ENCODE results near the gene XPNPEP1. TPM values are rescaled to one million over a fixed set of nuclear protein-coding genes. Genes with fewer than 3 reads are reported as not detected.
"Not testable (repeated sequence)": the region's sequence is repeated elsewhere in the genome, so short reads cannot be mapped to it uniquely, and the experiment has no call there.

The XPNPEP1 gene
- polyA plus RNA-seq, 4 donors = 81.8 to 88.7 (median 84.8) TPM

DNA sequence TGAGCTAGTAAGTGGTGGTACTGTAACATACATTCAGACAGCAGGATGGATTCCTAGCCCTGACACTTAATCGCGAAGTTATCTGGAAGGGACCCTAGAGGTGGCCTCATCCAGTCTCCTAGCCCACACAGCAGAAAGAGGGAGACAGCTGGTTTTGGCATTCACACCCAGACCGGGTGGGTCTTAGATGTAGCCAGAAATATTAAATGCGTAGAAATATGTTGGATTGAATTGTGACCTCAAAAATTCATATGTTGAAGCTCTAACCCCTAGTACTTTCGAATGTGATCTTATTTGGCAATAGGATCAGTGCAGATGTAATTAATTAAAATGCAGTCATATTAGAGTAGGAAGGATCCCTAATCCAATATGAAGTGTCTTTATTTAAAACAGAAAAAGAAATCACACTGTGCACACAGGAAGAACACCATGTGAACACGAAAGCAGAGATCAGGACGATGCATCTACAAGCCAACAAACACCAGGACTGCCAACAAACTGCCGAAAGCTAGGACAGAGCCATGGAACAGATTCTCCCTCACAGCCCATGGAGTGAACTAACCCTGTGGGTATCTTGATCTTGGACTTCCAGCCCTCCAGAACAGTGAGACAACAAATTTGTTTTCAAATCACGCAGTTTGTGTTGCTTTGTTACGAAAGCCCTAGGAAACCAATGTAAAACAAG lies 2.9 kb upstream of the XPNPEP1 start:
- DNase-seq (ENCODE audit: low read depth in 4 of 4, low spot score in 3 of 4) = no peak

DNA sequence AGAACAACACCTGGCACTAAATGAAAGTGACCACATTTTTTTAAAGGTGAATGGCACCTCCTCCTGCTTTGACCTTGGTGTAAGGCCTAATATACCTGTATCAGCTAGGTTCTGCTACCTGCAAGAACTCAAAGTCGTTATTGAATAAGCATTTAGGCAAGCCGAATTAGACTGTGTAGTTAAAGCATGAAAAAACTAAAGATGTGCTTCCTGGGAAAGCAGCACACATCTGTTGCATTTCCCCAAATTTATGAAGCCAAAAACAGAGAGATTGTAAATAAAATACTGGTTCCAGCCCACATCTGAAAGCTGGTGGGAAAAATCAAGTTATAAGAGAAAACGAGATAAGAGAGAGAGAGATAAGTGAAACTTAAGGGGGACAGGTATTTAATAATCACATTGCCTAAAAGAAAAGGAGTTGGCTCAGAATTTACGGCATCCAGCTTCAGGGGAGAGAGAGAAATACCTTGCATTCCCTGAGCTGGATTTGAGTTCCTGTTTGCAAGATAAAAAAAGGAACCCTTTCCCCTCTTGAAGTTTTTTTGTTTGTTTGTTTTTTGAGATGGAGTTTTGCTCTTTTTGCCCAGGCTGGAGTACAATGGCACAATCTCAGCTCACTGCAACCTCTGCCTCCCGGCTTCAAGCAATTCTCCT lies 1.8 kb upstream of the XPNPEP1 start:
- no peak for DNase-seq (ENCODE audit: low read depth in 4 of 4, low spot score in 3 of 4)

DNA sequence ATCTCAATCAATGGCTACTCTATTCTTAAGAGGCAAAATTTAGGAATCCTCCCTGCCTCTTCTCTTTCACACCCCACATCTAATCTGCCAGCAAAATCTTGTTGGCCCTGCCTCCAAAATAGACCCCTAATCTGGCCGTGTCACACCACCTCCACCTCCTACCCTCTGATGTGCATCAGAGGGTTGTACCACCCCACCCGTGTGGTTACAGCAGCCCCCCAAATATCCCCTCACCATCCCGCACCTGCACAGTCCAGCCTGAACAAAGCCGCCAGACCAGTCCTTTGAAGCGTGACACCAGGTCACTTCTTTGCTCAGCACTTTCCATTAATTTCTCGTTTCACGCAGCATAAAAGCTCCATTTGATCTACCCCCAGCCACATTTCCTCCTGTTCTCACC lies 776 bp upstream of the XPNPEP1 start:
- no peak for DNase-seq (ENCODE audit: low read depth in 4 of 4, low spot score in 3 of 4)

DNA sequence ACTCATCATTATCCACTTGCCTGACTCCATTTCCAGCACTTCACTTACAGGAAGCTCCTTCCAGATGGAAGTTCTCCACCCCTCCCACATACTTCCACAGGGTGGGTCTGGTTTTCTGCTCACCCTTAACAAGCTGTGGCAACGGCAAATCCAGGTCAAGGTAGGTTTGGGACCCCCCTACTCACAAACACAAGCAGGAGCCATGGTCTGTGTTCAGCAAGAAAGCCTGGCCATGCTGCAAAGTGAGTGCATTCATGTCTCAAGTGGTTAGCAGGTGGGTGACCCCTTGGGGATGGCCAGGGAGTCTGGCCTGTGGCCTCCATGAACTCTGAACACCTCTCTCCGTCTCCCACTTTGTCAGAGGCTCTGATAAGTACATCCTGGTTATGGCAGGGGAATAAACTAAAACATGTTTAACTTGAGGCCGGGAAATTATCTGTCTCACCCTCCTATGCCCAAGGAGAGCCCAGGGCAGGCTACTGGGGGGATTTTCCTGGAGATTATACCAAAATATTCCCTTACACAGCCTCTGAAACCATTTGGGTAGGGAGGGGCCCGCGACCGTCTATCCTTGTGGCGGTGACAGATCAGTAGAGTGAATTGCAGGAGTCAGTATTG lies 844 bp downstream of the XPNPEP1 start:
- DNase-seq (ENCODE audit: low read depth in 4 of 4, low spot score in 3 of 4) = no peak

DNA sequence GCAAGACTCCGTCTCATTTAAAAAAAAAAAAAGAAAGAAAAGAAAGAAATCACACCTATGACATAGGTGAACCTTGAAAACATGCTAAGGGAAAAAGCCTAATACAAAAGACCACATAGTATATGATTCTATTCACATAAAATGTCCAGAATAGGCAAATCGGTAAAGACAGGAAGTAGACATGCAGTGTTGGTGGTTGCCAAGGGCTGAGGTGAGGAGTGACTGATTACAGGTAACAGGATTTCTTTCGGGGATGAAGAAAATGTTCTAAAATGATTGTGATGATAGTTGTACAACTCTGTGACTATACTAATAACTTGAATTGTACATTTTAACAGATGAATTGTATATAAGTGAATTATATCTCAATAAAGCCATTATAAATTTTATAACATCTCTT lies 3.3 kb downstream of the XPNPEP1 start:
- no peak for DNase-seq (ENCODE audit: low read depth in 4 of 4, low spot score in 3 of 4)

DNA sequence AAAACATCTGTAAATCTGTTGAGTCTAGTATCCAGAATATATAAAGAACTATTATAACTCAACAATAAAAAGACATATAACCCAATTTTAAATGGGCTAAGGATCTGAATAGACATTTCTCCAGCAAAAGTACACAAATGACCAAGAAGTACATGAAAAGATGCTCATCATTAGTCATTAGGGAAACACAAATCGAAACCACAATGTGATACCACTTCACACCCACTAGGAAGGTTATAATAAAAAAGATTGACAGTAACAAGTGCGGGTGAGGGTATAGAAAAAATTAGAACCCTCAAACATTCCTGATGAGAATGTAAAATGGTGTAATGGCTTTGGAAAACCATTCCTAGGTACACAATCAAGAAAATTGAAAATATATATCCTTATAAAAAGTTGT lies 4.1 kb downstream of the XPNPEP1 start:
- DNase-seq (ENCODE audit: low read depth in 4 of 4, low spot score in 3 of 4) = no peak

DNA sequence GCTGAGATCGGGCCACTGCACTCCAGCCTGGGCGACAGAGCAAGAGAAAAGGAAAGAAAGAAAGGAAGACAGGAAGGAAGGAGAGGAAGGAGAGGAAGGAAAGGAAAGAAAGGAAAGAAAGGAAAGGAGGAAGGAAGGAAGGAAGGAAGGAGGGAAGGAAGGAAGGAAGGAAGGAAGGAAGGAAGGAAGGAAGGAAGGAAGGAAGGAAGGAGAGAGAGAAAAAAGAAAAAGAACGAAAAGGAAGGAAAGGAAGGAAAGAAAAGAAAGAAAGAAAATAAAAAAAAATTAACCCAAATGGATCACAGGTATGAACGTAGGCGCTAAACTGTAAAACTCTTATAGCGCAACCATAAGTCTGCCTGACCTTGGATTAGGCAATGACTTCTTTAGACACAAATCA lies 4.6 kb downstream of the XPNPEP1 start:
- DNase-seq (ENCODE audit: low read depth in 4 of 4, low spot score in 3 of 4) = not testable (repeated sequence)

- DNase-seq (ENCODE audit: low read depth in 4 of 4, low spot score in 3 of 4) = no peak
Measured at GRCh38 chr10:109915566-109915965, 7.7 kb downstream of the XPNPEP1 start.

DNA sequence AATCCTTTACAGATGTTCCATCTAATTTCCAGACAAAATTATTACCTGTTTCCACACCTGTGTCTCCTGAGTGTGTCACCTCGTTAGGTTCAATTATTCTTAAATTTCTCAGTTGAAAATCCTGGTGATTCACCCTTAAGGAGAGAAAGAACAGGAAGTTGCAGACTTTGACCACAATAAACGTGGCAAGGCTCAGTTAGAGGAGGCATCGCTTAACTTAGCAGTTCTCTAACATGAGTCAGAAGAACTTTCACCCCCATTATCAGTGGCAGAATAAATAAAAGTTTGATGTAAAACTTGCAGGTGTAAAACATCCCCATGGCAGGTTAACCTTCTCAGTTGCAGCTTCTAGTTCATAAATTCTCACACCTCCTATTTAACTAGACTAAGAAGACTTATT lies 8.3 kb downstream of the XPNPEP1 start:
- DNase-seq (ENCODE audit: low read depth in 4 of 4, low spot score in 3 of 4) = no peak

GRCh38 chr10:109913306-109913892 lies 9.9 kb downstream of the XPNPEP1 start:
- DNase-seq (ENCODE audit: low read depth in 4 of 4, low spot score in 3 of 4) = no peak

GRCh38 chr10:109912335-109913281 lies 10.7 kb downstream of the XPNPEP1 start:
- DNase-seq (ENCODE audit: low read depth in 4 of 4, low spot score in 3 of 4) = no peak

DNA sequence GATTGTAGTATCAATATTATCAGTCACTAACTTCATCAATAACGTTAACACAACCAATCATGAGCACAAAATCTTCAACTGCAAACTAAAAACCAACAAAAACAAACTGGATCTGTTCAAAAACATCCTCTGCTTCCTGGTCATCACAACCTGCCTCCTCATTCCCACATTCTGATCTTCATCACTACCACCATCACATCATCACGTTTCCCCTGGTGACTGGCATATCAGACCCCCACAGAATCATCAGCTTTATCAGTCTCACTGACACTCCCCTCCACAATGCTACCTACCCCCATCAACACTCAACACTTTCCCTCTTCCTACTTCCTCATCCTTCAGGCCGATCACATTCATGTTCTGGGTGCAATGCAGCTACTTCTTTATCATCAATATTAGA lies 11.4 kb downstream of the XPNPEP1 start:
- DNase-seq (ENCODE audit: low read depth in 4 of 4, low spot score in 3 of 4) = no peak

DNA sequence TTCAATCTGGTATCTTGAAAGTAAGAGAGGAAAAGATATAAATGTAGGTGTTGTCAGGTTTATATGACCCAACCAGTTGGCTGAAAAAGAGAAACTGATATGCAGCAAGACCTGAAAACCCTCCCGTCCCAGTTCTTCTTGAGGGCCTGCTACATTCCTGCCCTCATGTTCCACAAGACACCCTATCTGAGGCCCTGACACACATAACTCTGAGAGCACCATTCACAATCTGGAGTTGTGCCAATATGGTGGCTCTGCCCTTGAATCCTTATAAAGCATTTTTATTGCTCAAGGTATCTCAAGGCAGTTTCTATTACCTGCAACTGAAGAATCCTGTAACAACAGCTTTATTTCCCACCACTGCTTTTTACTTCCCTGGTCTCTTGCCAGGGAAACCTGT lies 17.0 kb downstream of the XPNPEP1 start:
- DNase-seq (ENCODE audit: low read depth in 4 of 4, low spot score in 3 of 4) = no peak

- no peak for DNase-seq (ENCODE audit: low read depth in 4 of 4, low spot score in 3 of 4)
Measured at GRCh38 chr10:109904397-109904796, 18.9 kb downstream of the XPNPEP1 start.

GRCh38 chr10:109902992-109903947 lies 20.0 kb downstream of the XPNPEP1 start:
- DNase-seq (ENCODE audit: low read depth in 4 of 4, low spot score in 3 of 4) = no peak

DNA sequence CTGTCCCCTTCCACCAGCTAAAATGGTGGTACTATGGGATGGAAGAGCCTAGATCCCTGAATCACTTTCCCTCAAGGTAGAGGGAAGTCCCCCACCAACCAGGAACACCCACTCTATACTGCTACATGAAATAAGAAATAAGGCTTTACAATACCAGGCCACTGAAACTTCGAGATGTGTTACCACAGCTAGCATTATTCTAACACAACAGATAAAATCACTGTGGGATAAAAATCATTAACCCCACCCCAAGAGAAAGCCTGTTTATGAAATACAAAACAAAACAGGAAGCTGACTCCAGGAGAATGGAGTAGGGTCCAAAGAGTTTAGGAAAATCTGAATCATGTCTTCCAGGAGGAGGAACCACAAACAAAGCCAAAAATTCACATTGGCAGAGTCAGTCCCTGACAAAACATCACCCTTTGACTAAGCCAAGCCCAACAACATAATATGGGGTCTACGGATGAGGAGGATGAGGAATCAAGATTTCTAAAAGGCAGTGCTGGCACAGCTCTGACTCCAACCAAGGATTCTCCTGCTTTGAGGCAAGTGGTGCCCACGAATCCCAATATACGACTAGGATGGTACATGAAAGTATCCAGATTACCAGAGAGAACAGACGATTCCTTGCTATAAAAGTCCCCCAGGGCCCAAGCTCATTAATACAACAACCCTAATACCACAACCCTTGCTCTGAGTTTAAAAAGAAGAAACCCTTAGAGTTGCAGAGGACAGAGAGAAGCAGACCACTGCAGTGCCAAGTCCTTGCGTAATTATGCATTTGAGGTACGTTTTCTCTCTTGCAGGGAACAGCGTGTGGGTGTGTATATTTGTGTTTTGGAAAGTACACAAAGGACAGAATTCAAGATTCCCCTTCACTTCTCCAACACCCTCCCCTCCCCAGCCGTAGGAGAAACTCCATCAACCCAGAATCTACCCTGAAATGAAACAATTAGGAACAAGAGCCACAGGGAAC lies 23.7 kb downstream of the XPNPEP1 start:
- DNase-seq (ENCODE audit: low read depth in 4 of 4, low spot score in 3 of 4) = no peak

GRCh38 chr10:109898666-109899355 lies 24.5 kb downstream of the XPNPEP1 start:
- DNase-seq (ENCODE audit: low read depth in 4 of 4, low spot score in 3 of 4) = no peak

DNA sequence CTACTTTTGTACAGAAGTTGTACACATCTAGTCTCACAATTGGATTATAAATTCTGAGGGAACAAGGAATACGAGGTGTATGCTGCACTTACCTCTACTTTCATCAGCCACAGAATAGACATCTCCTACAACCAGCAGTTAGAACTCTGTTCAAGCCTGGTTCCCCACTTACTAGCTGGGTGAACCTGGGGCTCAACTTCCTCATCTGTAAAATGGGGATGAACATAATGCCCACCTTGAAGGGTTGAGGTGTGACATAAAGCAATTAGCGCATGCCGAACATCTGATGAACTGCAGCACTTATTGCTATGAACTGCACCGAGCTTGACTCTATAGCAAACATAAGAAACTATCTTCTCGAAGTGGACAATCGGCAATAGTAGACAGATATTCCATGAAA lies 25.3 kb downstream of the XPNPEP1 start:
- DNase-seq (ENCODE audit: low read depth in 4 of 4, low spot score in 3 of 4) = no peak

Data from left renal pelvis (tissue), 4 donors.